CD4-positive, alpha-beta T cell treated with Interleukin-6 for 4 hours (primary cell): ENCODE results near the gene IFT52.

Experiments
- DNase-seq: peaks from one replicate; pipeline ENCODE4 v3.0.0-alpha.2; 2020; ENCODE audit warnings: mixed read lengths

The IFT52 gene

GRCh38 chr20:43694763-43695162, 104.0 kb downstream of the IFT52 start:
- no peak for DNase-seq

GRCh38 chr20:43695571-43695970, 104.8 kb downstream of the IFT52 start:
- no peak for DNase-seq
